NCI-H1930 (cell line): Measurements from ENCODE around the gene CALM1.
"Not testable (repeated sequence)": the region's sequence is repeated elsewhere in the genome, so short reads cannot be mapped to it uniquely, and the experiment has no call there.

ENCODE experiments used
- DNase-seq, 2 experiments: peaks; one replicate each; lab custom pipeline; 2025; lab: John Stamatoyannopoulos, UW

CALM1 gene

DNA sequence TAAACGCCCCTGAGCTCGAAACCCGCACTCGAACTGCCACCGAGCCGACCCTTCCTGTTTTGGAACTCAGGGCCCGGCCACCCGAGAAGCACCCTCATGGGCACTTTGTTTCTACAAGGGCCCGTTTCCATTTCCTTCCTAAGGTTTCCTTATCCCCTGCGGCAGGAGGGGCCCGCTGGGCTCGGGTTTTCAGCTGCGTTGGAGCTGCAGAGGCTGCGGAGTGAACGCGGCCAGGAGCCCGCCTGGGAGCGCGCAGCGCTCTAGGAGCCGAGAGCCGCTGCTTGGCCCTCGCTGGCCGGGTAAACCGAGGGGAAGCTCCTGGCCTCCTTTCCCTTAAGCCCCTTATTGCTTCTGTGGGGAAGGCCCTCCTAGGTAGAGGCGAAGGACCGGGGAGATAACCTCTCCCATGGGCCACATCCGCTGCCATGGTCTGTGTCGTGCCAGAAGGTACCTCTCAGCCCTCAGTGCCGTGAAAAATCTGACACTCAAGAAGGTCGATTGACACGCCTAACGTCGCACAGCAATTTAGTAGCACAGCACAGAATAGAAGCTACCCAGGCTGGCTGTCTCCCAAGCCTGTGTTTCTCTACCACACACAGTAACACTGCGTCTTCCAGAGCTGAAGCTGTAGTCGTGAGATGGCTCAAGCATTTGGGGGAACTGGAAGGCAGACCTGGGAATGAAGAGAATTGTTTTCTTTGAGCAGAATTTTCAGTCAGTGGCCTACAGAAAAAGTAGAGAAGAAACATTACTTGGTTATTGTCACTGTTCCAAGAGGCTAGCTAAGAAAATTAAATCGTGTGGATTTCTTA, 12.9 kb upstream of the CALM1 start:
- peak; percentile 39 to 43 for DNase-seq

DNA sequence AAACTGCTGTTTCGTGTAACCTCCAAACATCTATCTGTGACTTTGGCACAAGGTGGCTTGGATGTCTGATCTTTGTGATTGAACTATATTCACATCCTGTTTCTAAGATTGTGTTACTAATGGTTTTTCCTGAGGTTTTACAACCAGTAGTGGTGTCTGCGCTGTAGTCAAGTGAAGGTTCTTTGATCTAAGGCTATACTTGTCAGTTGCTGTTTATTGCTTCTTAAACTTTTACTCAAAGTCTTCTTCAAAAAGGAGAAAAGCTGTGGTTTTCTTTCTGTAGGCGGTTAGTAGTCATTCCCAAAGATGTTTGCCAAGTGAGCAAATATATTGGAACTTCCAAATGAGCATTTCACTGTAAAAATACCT, 12.3 kb upstream of the CALM1 start:
- no peak for DNase-seq

DNA sequence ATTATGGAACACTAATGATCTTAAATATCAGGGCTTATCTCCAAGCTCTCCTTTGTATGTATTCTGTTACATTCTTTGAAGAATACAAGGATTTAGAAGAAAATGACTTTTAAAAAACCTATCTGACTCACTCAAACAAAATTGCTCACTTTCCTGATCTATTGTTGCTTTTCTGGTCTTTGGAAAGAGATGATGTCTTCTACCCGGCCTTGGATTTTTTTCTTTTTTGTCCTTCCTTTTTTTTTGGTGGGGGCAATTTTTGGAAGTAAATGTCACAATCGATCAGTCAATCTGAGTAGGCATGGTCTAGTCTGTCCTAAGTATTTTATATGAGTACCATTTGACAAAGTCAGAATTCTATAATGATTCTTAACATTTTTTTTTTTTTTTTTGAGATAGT, 10.5 kb upstream of the CALM1 start:
- DNase-seq, result no peak

DNA sequence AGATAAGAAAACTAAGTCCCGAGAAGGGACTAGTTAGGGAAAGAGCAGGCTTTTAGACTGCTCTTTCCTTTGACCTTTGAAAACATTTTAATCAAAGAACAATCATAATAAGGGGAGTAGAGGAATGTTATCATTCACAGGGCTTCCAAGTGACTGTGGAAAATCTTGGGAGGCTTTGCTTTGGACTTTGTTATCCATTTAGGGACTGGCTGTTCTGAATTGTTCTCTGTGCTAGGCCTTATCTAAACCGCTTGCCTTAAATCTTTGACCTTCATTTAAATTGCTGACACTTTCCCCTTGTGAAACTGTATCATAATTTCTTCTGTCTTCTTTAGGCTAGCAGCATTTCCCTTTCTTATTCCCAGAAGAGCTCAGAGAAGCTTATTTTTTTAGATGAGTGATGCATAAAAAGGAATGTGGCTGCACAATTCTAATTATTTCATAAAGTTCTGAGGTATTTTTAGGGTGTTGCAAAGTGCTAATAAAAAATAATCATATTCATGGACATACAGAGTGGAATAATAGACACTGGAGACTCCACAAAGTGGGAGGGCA, 9.5 kb upstream of the CALM1 start:
- DNase-seq, result no peak

DNA sequence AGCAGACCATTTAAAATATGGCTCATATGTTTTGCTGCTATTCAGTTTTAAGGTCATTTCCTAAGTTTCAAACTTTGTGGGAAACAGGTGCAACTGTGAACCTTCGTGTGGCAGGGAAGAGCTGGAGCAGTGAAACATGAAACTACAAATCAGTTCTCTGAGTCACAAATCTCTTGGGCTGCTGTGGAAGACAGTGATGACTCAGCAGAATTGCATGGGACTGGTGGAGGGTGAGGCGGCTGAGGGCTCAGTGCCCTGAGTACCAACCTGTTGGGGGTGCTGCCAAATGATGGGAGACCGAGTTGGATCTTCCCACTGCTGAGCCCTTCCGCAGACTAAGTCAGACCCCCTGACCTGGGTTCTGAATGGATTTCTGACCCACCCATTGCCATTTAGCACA, 8.4 kb upstream of the CALM1 start:
- peak in 1 of 2 experiments; percentile 12 for DNase-seq

DNA sequence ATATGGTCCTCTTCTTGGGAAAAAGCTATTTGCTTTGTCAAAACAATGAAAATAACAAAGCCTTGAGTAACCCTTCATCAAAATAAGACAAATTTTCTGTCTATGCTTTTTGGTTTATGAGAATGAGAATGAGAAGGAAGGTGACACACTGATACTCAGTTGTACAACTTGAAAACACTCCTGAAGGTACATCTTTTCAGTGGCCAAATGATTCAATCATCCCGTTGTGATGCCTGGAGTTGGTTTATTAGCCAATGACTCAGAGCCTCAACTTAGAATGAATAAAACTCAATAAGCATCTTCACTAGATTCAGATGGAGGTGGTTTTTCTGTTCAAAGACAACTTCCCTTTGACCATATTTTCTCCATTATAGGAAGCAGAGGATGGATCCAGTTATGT, 7.8 kb upstream of the CALM1 start:
- DNase-seq, result no peak

DNA sequence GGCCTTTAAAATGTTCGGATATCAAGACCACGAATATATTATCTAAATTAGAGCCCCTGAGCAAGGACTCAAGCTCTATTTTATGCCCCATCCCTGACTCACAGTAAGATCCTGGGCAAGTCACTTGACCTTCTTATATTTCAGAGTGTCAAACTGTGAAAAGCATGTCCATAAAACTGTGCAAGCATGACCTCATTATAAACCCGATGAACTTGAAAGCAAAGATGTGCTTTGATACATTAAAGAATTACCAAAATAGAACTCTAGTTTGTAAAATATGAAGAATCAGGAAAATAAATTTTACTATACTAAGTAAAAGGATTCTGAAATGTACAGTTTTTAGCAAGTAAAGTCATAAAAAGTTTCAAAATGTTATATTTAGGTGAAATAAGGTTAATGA, 2.9 kb upstream of the CALM1 start:
- no peak for DNase-seq

DNA sequence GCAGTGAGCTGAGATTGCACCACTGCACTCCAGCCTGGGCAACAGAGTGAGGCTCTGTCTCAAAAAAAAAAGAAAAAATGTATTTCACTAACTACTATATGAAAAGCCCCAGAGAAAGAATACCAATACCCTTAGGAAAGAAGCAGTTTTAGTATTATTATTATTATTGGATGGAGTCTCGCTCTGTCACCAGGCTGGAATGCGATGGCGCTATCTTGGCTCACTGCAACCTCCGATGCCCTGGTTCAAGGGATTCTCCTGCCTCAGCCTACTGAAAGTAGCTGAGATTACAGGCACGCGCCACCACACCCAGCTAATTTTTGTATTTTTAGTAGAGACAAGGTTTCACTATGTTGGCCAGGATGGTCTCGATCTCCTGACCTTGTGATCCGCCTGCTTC, 2.0 kb upstream of the CALM1 start:
- not testable (repeated sequence) for DNase-seq

DNA sequence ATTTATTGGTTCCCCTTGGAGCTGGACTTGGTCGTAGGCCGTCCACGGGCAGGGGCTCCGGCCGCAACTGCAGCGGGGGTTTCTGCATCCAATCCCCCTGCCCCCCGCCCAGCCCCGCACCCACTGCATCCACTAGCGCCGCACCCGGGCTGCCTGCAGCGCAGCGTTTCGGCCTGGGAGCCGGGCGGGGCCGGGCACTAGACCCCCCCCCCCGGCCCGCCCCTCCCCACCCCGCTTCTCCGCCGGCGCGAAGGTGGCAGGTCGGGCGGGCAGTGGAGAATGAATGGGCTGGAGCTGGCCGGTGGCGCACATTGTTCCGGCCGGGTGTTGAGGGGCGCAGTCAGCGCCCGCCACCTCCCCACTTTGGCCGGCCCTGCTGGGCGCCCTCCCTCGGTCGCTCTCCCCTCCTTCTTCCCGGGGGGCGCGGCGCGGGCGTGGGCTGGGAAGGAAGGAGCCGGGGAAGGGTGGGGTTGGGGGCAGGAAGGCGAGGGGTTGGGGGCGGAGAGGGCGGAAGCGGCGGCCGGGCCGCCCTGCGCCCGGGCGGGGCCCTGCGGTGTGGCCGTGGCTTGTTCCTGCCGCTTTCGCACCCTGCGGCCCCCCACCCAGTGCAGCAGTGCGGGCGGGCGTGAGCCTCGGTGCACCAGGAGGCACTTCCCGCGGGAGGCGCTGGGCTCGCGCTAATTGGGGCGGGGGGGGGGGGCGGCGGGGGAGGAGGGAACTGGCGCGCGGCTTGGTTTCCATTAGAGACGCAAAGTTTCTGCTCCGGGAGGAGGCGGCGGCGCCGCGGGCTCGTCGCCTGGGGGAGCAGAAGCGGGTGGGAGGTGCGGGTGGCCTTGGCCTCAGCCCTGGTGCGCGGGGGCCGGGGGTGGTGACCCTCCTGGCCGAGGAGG, 841 bp downstream of the CALM1 start:
- peak; percentile 40 to 59 for DNase-seq

DNA sequence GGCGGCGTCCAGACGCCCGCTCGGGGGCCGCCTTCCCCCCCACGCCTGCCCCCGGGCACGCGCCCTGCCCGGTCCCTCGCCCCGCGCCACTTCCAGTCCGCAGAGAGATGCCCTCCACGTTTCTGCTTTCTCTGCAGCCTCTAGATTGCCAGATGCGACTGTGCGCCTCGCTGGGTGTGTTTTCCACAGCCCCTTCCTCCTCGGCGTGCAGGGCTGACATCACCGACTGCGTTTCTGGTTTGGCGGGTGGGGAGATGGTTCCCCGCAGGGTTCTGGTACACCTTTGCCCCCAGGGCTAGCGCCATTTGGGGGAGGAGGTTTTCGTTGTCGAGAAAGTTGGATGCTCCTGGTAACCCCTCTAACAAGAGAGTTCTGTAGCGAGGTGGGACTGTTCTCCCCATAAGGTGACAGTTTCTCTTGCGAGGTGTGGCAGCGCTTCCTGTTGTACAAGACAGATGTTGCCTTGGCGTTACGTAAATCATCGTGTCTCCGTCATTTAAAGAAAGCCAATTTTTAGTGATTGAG, 1.5 kb downstream of the CALM1 start:
- DNase-seq, result no peak

DNA sequence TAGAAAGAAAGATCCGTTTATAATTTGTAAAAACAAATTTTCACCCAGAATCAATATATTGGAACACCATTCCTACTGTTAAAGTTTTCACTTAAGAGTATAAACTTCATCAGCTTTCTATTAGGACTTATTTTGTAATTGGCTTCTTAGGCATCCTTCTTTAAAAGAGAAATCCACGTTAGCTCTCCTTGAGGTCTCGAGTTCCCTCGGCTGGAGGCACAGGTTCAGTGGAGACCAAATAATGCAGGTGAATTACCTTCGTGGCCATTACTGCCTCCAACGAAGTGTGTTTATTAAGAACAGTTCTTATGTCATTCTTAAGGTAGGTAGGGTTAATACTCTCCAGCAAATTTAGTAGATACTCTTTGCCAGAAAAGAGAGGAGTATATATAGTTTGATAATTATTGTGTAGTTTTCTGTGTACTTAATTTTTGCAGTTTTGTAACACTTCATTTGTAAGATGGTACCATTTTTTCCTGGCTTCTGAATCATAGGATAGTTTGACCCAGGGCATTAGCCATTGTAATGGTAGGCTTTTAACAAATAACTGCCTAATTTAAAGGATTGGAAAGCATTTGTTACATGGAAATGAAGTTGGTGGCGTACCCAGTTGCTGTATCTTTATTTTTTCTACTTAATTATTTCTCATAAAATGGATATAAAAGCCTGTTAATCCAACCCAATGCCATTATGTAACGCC, 2.2 kb downstream of the CALM1 start:
- DNase-seq, result no peak

DNA sequence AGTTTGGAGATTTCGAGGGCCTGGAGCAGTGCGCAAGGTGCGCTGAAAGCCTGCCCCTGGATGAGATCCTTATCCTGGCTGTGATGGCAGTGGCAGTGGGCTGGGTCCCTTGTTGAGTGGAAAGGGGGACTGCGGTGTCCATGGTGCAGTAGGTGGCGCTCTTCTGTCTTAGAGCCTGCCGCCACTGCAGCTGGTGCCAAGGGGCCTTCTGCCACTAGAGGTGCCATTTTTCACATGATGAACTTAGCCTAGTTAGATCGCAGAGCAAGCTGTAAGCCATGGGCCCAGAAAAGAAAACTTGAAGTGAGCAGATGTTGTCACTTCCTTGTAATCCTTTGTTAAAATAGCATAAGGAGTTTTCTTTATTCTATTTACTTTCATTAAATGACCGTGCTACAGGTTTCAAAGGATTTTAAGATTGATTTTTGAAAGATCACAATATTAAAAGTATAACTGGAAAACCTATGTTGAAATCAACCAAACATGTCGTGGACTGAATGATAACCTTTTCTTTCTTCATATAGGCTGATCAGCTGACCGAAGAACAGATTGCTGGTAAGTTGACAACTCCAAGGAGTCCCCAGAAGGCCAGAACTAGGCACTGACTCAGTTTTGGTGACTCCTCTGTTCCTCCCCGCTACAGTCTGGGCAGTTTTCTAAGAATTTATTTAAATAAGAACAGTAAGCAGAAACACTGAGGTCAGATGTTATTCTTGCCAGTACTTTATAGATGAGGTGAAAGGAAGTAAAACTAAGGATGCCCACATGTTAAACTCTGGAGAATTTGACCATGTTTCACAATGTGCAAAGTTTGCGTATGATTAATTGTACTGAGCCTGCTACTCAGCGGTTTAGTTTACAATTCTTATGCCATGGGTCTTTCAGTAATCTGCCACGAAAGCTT, 3.0 kb downstream of the CALM1 start:
- DNase-seq, result peak; percentile 82 to 90

DNA sequence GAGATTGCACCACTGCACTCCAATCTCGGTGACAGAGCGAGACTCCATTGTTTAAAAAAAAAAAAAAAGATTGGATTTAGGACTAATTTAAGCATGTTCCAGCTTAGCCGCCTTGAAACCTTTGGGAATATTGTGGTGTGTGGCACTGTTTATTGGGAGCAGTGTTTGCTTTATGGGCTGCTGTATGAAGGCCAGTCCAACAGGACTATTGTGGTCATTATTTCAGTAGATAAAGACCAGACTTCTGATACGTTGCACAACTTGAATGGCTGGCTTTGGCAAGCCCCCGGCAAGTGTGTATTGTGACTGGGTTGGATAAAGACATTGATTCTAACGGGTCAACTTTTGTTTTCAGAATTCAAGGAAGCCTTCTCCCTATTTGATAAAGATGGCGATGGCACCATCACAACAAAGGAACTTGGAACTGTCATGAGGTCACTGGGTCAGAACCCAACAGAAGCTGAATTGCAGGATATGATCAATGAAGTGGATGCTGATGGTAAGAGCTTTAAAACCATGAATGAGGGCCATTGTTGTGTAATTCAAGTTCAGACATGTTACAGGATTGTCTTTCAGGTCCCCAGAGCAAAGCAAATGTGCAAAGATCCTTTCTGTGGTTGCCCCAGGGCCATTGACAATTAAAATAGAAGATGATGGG, 4.2 kb downstream of the CALM1 start:
- no peak for DNase-seq

DNA sequence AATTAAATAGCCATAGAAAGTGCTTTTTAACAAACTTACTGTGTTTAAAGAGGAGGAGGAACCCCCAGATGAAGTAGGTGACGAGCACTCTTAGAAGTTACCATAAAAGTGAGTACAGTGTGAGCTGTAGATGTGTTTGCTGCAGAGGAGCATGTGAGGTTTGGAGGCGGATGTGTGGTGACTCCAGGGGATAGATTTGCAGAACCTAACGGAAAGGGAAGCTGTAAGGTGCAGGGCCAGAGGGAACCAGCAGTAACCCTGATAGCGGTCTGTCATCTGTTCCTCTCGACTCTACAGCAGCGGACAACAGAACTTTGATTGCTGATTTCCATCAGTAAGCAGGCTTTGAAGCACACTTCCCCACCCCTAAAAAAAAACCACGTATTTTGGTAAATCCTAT, 5.2 kb downstream of the CALM1 start:
- DNase-seq, result no peak

DNA sequence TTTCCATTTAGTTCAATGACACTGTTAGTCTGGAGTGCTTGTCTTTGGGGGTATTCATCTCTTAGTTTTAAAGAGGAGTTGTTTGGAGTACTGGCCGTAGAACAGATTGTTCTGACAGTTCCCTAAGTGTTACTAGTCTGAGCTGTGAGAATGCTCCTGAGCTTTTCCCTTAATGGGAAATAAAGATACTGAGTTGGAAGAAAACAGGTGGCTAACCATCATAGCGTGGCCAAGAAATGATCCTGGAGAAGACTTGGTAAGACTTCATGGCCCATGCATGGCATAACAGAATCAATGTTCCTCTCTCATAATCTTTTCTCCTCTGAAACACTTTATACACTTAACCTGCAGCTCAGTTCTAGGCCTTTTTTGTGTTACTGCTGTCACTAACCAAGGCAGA, 6.2 kb downstream of the CALM1 start:
- DNase-seq, result no peak

DNA sequence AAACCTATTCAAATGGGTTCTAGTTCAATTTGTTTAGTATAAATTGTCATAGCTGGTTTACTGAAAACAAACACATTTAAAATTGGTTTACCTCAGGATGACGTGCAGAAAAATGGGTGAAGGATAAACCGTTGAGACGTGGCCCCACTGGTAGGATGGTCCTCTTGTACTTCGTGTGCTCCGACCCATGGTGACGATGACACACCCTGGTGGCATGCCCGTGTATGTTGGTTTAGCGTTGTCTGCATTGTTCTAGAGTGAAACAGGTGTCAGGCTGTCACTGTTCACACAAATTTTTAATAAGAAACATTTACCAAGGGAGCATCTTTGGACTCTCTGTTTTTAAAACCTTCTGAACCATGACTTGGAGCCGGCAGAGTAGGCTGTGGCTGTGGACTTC, 8.3 kb downstream of the CALM1 start:
- DNase-seq, result no peak

DNA sequence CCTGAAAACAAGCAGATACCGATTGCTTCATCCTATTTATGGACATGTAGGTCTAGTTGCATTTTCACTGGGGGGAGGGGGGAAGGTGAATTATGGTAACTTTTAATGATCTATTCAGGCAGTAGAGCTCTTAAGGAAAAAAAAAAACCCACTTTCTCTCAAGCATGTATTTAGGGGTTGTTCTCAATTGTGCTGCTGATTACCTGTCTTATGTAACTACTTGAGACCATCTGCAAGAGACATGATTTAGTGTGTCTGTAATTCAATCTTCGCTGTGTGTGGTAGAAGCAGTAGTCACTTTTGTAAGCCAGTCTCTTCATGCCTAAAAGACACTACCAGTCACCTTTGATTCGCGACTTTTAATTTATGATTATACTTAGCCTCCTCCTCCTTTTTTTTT, 8.9 kb downstream of the CALM1 start:
- DNase-seq, result no peak

DNA sequence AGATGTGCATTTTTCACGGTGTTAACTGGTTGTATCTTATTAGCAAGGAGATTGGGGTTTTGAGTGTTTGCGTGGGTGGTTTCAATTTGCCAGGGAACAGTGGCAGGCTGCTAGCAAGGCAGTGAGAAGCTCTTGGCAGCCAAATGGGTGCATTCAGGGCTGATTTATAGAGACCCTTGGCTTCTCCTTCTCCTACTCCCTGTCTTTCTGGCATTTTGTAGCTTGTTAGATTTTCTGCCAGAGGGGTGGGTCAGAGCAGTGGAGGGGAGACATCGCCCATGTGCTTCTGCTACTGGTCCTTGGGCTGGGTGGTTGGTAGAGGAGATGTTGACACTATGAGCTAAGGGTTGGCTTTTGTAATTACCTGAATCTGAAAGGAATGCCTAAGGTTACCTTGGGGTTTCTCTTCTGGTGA, 9.6 kb downstream of the CALM1 start:
- no peak for DNase-seq

DNA sequence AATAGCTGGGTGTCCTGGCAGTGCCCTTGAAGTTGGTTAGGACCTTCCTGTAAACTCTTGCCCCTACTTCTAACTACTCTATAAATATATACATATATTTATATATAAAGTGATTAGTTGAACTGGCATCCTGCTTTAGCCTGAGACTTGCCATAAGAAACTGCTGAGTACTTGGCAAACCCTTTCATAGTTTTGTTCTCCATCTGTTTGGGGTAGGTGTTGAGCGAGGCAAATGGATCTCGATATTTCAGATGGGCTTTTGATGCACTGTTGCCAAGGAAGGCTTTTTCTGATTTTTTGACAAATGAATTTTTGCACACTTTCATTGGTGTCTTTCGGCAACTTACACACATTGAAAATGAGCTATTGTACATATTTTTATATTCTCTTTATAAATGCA, 10.4 kb downstream of the CALM1 start:
- DNase-seq, result no peak

DNA sequence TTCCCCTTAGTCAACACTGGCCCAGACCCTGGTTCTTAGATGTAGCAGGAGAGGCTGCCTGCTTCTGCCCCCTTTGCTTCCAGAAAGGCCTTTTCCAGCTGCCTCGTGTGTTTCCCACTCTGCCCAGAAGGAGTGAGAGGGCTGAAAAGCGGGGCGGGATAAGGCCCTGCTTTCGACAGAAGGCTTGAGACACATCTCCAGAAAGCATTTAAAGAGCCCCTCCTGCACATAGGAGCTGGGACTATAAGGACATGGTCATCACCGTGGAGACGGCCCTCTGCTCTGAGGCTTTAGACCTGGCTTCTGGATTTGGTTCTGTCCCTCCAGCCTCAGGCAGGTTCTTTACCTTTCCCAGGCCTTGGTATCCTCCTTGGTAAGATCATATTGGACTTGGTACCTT, 11.9 kb downstream of the CALM1 start:
- no peak for DNase-seq
